HG02852 (cell line): ENCODE measurements around the gene CDRT4.

ENCODE experiments used
- ATAC-seq: cut with Tn5 transposase; IDR thresholded peaks from one replicate; pipeline ENCODE4 v1.9.1; 2021; ENCODE audit warnings: mild to moderate bottlenecking, moderate library complexity; ENCODE audit not compliant: unreplicated experiment

CDRT4 gene

DNA sequence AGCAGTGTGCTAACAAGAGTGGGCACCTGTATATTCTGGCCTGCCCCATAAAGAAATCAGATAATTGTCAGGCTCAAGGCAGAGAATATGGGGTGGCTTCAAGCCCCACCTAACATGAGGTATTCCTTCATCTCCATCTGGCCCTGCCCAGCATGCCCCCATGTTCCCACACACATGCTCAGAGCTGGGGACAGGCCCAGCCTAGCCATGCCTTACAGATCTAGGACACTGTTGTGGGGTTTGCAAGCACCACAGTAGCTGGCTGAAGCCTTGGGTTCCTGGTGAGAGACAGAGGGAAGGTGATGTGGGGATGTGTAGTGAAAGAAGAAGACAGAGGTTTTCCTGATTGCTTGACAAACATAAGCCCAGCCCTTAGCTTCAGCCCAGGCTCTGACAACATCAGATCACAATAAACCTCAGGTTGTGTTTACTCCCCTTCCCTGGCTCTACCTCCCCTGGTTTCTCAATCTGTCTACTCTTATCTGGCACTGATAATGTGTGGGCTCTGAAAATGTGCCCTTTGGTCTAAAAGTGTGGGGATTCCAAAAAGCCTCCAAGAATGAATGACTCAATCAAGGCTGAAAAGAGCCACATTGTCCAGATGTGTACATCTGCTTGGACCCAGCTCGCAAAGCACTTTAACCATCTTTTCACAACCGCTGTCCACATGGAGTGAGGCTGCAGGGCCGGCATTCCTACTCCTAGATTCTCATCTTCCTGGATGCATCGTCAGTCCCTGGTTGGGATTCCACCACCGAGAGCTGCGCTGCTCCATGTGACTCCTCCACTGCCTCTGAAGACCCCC lies 34.4 kb downstream of the CDRT4 start:
- ATAC-seq = no peak

- ATAC-seq = no peak
Observed at GRCh38 chr17:15431766-15432165, 35.7 kb downstream of the CDRT4 start.

- no peak for ATAC-seq
Observed at GRCh38 chr17:15431196-15431595, 36.2 kb downstream of the CDRT4 start.

DNA sequence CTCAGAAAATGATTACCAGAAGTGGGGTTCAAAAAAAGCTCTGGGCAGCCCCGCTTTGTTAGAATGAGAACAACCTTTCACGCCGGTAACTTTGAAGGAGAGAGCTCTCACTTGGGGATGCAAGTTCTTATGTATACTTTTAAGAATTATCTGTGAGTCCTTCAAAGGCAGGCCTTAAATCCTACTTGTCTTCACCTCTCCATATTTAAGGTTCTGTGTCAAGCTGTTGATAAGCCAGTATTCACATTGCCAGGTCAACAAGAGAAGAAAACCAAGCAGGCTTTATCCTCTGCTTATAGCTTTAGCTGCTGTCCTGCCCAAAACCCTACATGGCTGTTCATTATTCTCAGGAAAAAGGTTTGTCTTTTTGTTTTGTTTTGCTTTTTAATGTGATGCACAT lies 42.9 kb downstream of the CDRT4 start:
- ATAC-seq = no peak

GRCh38 chr17:15422392-15422965 lies 44.9 kb downstream of the CDRT4 start:
- no peak for ATAC-seq

DNA sequence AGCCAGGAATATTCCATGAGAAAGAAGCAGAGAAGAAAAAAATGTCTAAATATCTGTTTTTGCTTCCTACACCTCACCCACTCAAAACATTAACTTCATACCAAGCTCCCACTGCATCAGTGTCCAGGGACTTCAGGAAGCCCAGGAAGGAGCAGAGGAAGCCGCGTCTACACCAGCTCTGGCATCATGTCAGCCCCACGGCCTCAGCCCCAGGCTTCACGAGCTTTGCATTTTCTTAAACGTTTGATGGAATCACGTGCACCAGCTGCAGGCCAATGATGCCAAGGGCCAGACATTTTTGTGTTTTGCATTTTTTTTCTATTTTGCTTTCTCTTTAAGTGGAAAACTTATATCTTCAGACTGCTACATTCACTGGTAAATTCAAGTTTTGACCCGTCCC lies 48.6 kb downstream of the CDRT4 start:
- ATAC-seq = no peak

DNA sequence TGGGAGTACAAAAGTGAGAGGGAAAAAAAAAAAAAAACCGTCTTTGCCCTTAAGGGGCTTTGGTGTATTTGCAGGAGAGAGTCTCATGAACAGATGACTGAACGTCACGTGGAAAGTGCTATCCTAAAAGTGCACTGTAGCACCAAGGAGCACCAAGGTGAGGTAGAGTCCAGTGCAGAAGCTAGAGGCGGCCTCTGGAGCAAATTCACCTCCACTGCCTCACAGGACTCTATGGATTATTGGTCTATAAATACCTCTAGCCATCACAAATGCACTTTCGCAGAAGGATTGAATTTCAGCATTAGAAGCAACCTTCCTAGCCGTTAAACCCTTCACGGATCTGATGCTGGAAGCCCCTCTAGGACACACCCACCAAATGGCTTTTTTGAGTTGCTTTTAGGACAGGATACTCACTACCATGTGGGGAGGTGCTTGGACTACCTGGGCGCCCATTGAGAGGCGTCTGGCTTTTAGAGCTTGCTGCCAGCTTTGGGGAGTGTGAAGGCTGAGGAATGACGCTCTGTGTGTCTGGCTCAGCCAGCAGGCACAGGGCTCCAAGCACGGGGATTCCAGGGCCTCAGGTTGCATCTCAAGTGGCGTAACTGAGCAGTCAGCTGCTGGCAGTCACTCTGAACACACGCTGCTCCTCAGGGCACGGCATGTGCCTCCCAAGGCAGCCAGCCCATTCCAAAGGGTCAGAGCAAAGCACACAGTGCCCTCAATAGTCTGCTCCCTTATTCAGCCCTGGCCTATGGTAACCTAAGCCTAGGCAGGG lies 52.7 kb downstream of the CDRT4 start:
- no peak for ATAC-seq

DNA sequence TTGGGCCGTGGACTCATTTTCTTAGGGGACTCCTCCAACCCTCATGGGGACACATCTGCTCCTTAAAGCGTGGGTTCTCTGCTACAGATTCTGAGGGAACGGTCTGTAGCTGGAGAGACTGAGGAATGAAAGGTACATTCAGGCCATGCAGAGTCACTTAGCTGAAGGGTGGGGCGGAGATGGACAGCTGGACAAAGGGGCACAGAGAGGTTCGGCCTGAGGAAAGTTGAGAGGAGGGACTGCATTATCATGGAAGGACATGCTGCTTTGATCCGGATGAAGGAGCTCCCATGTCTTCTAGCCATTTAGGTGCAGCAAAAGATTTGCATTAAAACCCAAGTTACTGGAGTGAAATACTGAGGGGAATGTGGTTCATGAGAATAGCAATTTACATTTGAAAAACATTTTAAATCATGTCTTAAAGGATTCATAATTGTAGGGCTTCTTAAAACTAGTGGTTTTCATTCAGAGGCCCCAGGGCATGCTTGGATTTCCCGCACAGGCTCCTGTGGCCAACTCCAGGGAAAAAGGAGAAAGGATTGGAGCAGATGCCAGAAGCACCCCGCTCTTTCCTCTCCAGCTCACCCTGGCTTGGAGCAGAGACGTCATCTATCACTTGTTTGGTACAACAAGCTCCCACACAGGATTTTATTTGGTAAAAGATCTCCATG lies 54.2 kb downstream of the CDRT4 start:
- ATAC-seq = no peak

DNA sequence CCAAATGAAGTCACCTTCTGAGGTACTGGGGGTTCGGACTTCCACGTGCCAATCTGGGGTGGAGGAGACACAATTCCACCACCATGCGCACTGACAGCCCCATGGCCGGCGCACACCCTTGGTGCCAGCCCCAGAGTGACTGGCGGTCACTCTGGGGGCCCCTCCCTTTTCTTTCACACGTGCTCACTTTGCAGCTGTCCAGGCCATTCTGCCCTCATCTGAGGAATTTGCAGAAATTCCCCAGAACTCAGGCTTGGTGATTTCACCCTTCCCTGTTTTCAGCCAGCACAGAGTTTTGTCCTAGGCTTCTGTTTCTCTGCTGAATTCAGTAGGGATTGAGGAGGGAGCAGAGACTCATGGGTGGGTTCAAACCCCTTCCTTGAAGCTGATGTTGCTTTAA lies 54.8 kb downstream of the CDRT4 start:
- ATAC-seq = no peak

- ATAC-seq = no peak
Observed at GRCh38 chr17:15411384-15412198, 55.8 kb downstream of the CDRT4 start.

GRCh38 chr17:15409721-15410250 lies 57.6 kb downstream of the CDRT4 start:
- ATAC-seq = no peak

- ATAC-seq = no peak
Observed at GRCh38 chr17:15408803-15409202, 58.6 kb downstream of the CDRT4 start.

DNA sequence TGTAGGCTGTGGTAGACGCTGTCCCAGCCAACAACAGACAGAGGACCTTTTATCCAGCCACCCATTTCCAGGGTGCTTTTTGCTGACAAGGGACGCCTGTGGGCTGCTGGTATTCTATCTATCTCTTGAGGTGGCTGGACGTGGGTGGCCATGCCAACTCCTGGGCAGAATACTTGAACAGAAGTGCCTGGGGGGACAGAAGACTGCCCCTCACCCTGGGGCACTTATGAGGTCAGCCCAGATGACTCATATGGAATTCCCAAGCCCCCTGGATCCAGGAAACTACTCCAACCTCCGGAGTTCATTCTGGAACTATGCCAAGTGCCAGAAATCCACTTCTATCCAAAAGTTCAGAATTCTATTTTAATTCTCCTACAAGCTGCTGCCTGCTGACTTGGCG lies 61.3 kb downstream of the CDRT4 start:
- no peak for ATAC-seq

GRCh38 chr17:15405058-15405415 lies 62.4 kb downstream of the CDRT4 start:
- no peak for ATAC-seq

GRCh38 chr17:15404106-15405057 lies 63.0 kb downstream of the CDRT4 start:
- ATAC-seq = no peak

DNA sequence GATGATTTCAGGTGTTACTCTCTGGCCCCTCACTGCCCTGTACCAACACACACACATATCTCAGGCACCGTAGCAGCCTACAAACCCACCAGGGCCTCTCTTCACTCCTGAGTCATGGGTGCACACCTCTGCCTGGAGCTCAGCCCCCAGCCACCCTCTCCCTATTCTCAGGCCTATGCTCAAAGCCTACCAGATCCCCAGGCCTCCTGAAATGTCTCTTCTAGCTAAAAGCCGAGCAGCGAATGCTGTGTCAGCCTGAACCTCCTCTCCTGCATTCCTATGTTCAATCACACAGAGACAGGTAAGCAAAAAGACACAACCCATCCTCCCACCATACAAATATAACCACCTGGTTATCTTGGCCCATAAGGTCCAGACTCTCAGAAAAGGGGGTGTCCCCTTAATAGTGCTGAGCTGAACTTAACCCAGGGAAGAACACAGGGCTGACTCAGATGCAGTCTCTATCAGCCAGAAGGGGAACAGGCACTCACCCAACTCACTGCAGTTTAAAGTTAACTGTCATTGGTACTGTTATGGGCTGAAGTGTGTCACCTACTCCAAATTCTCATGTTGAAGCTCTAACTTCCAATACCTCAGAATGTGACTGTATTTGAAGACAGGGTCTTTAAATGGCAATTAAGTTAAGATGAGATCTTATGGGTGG lies 64.0 kb downstream of the CDRT4 start:
- ATAC-seq = no peak

DNA sequence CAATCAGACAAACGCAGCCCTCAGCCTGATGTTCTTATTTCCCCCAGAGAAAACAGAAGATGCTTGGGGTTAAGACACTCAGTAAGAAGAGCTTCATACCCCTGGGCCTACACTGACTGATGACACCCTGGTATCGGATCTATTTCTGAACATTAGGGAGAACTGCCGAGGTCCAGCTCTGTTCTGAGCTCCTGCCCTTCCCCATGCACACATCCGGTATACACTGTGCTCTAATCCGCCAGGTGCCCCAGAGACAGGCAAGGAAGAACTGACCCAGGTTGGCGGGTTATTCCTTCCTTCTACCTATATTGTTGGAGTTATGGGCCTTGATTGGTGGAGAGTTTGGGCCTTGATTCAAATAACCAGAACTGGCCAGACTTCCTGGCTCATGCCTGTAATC lies 68.0 kb downstream of the CDRT4 start:
- ATAC-seq = no peak

GRCh38 chr17:15398736-15399331 lies 68.6 kb downstream of the CDRT4 start:
- no peak for ATAC-seq
